NCI-H187 (cell line): ENCODE results near the gene MSI2.
"Not testable (repeated sequence)": the region's sequence is repeated elsewhere in the genome, so short reads cannot be mapped to it uniquely, and the experiment has no call there.

Experiments
- DNase-seq, 2 experiments: peaks; one replicate each; lab custom pipeline; 2025; lab: John Stamatoyannopoulos, UW

MSI2 gene

DNA sequence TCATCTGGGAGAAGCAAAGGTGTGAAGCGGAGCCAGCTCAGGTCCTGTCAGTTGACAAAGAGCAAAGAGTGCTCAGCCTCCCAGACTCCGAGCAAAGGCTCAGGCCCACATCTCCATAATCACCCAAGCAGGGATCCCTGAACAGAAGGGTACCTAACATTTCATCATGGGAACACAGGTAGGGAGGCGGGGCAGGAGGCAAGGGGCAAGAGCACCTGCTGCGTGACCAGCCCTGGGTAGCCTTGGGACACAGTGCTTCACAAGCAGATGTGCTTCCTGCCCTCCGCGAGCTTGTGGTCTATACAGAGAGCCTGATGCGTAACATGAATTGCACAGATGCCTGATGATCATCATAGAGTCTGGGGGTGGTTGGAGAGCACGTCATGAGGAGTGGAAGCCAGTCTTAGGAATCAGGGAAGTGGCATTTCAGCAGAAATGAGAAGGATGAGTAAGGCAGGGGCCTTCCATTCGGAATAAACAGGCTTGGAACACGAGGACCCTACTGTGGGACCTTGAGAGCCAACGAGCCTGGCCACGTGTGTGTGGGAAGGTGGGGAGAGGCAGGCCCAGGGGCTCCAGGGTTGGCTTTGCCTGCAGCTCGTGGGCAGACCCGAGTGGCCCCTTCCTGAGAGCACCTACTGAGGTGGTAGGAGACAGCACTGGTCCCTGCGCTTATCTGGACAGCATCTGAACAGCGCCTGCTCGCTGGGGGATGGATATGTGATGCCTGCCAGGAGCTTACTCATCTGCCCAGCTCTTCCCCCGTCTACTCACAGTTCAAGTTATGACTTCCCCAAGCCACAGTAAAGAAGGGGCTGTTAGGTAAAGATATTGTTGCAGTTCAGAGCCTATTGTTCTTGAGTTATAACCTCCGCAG lies 363.0 kb downstream of the MSI2 start:
- no peak for DNase-seq

GRCh38 chr17:57620576-57620975 lies 364.3 kb downstream of the MSI2 start:
- DNase-seq: no peak

DNA sequence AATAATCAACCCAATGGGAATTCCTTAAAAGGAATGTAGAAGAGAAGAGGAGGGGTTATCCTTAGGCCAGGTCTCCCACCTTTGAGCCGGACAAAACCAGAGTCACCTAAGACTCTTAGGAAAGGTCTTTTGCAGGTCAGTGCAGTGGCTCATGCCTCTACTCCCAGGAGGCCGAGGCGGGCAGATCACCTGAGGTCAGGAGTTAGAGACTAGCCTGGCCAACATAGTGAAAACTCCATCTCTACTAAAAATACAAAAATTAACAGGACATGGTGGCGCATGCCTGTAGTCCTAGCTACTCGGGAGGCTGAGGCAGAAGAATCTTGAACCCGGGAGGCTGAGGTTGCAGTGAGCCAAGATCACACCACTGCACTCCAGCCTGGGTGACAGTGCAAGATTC lies 365.5 kb downstream of the MSI2 start:
- not testable (repeated sequence) for DNase-seq

GRCh38 chr17:57622306-57622682 lies 366.0 kb downstream of the MSI2 start:
- DNase-seq: no peak

GRCh38 chr17:57622683-57623433 lies 366.5 kb downstream of the MSI2 start:
- no peak for DNase-seq

- DNase-seq: no peak
Measured at GRCh38 chr17:57623620-57624019, 367.3 kb downstream of the MSI2 start.

DNA sequence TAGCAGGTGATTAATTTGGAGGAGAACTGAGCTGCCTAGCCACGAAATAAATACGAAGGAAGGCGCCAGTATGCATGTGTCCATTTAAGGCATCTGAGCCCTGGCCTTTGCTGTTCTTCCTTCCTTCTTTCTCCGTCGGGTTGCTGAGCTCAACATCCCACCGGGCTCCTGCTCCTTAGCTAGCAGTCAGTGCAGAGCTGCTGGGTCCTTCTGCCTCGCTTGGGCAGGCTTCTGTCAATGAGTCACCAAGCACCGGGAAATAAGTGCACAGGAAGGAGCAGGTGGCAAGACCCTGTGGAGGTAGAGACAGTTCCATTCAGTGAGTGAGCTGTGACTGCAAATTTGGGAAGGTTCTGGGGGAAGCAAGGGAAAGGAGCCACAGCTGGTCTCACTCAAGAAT lies 368.1 kb downstream of the MSI2 start:
- no peak for DNase-seq

- no peak for DNase-seq
Measured at GRCh38 chr17:57625511-57625910, 369.2 kb downstream of the MSI2 start.

DNA sequence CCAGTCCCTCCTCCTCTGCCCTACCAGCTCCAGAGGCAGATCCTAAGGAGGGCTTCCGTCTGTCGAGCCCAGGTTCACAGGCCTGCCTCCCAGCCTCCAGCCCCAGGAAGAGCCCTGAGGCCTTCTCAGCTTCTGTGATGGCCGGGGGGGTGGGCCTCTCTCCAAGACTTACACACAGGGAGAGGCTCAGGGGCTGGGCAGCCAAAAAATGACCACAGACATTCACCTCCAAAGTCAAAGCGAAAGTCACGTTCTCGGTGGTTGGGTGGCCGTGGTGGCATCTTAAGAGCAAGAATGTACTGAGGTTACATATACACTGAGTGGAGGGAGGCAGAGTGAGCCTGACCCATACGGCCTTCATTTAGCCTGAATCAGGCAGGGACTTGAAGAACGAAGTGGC lies 369.6 kb downstream of the MSI2 start:
- DNase-seq: no peak

DNA sequence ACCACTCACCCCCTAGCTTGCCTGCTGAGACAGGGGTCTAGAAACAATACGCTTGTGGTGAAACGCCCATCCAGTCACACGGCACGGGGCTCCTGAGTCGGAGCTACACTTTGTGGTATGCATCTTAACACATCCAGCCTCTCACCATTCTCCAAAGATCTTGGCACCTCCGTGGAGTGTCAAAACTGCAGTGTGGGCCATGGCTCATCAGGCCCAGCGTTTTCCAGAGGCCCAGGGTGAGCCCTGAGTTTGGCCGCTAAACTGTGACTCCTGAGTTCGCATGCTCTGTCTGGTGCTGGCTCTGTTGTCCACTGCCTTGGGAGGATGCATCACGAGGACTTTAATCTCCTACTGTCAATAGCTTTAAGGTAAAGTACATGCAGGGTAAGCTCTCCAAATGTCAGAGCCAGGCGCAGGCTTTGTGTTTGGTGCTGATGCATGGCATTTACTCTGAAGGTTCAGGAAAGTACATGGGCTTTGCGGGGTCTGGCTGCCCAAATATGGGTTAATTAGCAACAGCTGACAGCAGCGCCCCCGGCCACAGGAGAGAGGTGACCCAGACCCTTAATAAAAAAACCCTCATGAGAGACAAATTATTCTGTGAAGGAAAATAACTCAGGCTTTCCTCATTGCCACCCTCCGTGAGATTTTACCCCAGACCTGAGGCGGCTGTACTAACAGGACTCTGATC lies 370.3 kb downstream of the MSI2 start:
- no peak for DNase-seq

- DNase-seq: no peak
Measured at GRCh38 chr17:57627591-57627990, 371.3 kb downstream of the MSI2 start.

GRCh38 chr17:57628421-57628820 lies 372.1 kb downstream of the MSI2 start:
- no peak for DNase-seq

GRCh38 chr17:57629470-57629869 lies 373.1 kb downstream of the MSI2 start:
- DNase-seq: no peak

DNA sequence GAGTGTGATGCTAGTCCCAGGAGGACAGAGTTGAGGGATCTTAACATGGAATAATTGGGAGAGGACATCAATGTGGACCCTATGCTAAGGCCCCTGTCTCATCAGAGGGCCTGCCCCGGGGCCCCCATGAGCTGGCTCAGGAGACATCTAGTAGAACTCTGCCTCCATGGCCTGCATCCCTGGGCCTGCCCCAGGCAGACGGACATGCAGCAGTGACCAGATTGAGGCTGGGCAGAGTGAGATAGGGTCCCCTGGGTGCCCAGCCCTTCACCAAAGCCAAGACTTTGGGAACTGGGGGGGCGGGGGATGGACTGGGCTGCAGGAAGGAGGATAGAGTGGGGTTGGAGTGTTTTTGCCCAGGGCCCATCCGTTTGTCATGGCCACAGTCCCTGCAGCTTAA lies 373.6 kb downstream of the MSI2 start:
- no peak for DNase-seq

DNA sequence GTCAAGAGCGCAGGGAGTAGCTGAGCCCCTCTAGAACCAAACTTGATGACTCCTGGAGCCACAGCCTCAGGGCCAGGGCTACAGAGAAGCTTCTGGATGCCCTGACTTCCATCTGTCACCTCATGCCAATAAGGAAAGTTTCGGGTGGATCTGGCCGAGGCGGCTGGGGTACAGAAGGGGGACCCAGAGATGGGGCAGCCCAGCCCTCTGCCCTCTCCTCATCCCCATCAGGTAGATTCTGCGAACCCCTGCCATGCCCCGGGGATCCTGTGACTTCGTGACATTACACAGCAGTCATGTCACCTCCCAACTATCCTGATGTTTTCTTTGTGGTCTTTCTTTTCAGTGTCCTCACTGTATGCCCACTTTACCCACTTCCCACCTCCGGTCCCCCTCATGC lies 374.4 kb downstream of the MSI2 start:
- DNase-seq: no peak

- no peak for DNase-seq
Measured at GRCh38 chr17:57631871-57632270, 375.5 kb downstream of the MSI2 start.

DNA sequence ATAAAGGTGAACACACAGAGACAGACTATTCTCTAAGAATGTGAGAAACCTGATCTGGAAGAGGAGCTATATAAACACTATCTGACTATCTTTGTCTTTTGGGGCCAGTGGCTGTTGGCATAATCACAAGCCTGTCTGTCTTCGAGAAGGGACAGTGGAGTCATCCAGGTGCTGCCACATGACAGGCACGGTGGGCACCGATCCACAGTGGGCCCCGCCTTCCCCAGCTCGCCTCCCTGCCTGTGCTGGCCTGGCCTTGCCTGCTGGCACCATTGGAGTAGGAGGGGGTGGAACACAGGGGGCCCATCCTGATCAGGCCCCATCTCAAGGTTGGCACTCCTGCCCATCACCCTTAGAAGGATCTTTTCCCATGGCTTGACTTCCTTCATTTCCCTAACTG lies 376.0 kb downstream of the MSI2 start:
- no peak for DNase-seq

DNA sequence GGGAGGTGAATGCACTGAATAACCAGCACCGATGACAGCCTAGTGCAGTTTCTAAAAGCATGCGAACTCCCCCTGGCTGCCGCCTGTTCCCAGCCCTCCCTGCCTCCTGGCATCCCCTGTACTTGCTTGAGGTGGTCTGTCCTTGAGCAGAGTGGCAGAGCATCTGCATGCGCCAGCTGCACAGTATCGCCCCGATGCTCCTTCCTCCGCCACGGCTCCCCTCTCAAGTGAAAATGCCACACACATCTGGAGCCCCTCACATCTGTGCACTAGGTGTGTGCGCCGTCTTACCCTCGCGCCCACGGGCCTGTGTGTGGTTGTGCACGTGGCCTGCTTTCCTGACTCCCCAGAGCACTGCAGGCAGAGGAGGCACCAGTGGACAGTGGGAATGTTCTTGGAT lies 376.9 kb downstream of the MSI2 start:
- no peak for DNase-seq

- DNase-seq: no peak
Measured at GRCh38 chr17:57634713-57635465, 378.6 kb downstream of the MSI2 start.

- DNase-seq: no peak
Measured at GRCh38 chr17:57636274-57636673, 380.0 kb downstream of the MSI2 start.

DNA sequence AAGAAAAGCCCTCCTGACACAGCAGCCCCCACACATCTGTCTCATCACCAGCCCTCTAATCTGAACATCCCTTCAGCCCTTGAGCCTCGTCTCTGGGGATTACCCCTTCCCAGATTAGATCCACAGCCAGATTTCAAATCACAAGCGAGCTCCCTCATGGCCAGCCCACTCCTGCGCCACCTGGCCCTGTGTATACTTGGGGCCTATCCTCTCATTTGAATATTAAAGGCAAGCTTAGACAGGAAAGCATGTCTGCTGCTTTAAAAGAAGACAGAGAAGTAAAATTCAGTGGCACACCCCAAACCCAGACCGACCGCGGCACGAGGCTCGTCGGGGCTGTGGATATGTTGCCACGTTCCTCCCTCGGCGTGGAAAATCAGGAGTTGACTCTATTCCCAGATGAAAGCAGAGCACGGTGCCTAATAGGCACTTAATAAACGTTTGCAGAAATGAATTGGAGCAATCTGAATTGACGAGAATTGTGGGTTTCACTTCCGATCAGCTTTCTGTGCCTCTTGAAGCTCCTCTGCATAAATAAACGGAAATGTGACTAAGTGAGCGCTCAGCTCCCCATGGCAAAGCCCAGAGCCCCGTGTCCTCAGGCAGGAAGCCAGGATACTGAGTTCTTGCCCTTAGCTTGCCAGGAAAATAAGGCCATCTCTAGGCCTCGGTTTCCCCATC lies 380.8 kb downstream of the MSI2 start:
- DNase-seq: no peak

DNA sequence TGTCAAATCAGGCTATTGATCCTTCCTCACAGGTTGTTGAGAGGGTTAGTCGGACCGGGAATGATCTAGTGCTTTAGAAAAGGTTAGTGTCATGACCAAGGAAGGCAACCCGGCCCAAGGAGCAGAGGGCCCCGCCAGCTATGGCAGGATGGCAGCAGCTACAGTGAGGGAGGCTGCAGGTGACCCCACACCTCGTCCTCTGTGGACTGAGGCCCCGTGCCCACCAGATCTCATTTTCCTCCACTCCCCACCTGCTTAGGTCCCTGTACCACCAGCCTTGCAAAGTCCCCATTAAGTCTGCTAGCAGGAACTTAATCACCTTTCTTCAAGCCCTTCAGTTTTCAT lies 381.3 kb downstream of the MSI2 start:
- no peak for DNase-seq
